ENCODE results near the gene UMODL1. TPM values are rescaled to one million over a fixed set of nuclear protein-coding genes. Genes with fewer than 3 reads are reported as not detected.

UMODL1 gene
- total RNA-seq, 2 donors from 2014 or later: not detected

- intact Hi-C loops (cut with DNase I): no loop called here
- DNase-seq: no peak
- no peak for ATAC-seq
These were observed 32.2 kb upstream of the UMODL1 start for GRCh38 chr21:42038826-42039425.

- ATAC-seq (peak; percentile 59 to 68), DNase-seq (no peak)
- intact Hi-C loops (cut with DNase I): no loop called here
These were observed 31.6 kb upstream of the UMODL1 start for GRCh38 chr21:42039470-42039901.

- peak; percentile 75 to 81 for ATAC-seq
- intact Hi-C loops (cut with DNase I): no loop called here
- no peak for DNase-seq
These were observed 31.2 kb upstream of the UMODL1 start for GRCh38 chr21:42039911-42040351.

GRCh38 chr21:42040411-42041180, 30.5 kb upstream of the UMODL1 start:
- DNase-seq (no peak), ATAC-seq (peak; percentile 56 to 87)
- intact Hi-C loops (cut with DNase I): no loop called here

GRCh38 chr21:42041246-42041645, 29.9 kb upstream of the UMODL1 start:
- intact Hi-C loops (cut with DNase I): no loop called here
- ATAC-seq (no peak), DNase-seq (no peak)

- ATAC-seq: no peak
- DNase-seq: no peak
- intact Hi-C loops (cut with DNase I): no loop called here
These were observed 29.4 kb upstream of the UMODL1 start for GRCh38 chr21:42041711-42042110.

GRCh38 chr21:42042651-42043050, 28.5 kb upstream of the UMODL1 start:
- DNase-seq (no peak), ATAC-seq (no peak)
- intact Hi-C loops (cut with DNase I): no loop called here

GRCh38 chr21:42043201-42043895, 27.8 kb upstream of the UMODL1 start:
- ATAC-seq: no peak
- intact Hi-C loops (cut with DNase I): no loop called here
- DNase-seq: no peak

GRCh38 chr21:42043961-42044360, 27.2 kb upstream of the UMODL1 start:
- ATAC-seq (no peak), DNase-seq (no peak)
- intact Hi-C loops (cut with DNase I): no loop called here

- ATAC-seq: no peak
- intact Hi-C loops (cut with DNase I): no loop called here
- DNase-seq: no peak
These were observed 26.1 kb upstream of the UMODL1 start for GRCh38 chr21:42044871-42045495.

GRCh38 chr21:42047821-42048613, 23.1 kb upstream of the UMODL1 start:
- ATAC-seq (peak; percentile 82 to 92), DNase-seq (peak; percentile 75)
- intact Hi-C loops (cut with DNase I): no loop called here

GRCh38 chr21:42048870-42049577, 22.1 kb upstream of the UMODL1 start:
- intact Hi-C loops (cut with DNase I): no loop called here

GRCh38 chr21:42049578-42050430, 21.3 kb upstream of the UMODL1 start:
- no peak for ATAC-seq
- DNase-seq: no peak
- intact Hi-C loops (cut with DNase I): no loop called here

More at GRCh38 chr21:42048870-42049577, 22.1 kb upstream of the UMODL1 start:
- DNase-seq (no peak), ATAC-seq (no peak)

- ATAC-seq: peak in 1 of 2 donors; percentile 30
- intact Hi-C loops (cut with DNase I): no loop called here
- DNase-seq: peak; percentile 50
These were observed 19.3 kb upstream of the UMODL1 start for GRCh38 chr21:42051788-42052187.

- intact Hi-C loops (cut with DNase I): no loop called here
- ATAC-seq: no peak
- DNase-seq: no peak
These were observed 15.7 kb upstream of the UMODL1 start for GRCh38 chr21:42055425-42055824.

GRCh38 chr21:42056468-42056867, 14.6 kb upstream of the UMODL1 start:
- no peak for ATAC-seq
- intact Hi-C loops (cut with DNase I): no loop called here
- DNase-seq: no peak

GRCh38 chr21:42056996-42057689, 14.0 kb upstream of the UMODL1 start:
- ATAC-seq (peak; percentile 12 to 38), DNase-seq (peak; percentile 67)
- intact Hi-C loops (cut with DNase I): no loop called here
